ENCODE results near the gene GARNL3.

DNA sequence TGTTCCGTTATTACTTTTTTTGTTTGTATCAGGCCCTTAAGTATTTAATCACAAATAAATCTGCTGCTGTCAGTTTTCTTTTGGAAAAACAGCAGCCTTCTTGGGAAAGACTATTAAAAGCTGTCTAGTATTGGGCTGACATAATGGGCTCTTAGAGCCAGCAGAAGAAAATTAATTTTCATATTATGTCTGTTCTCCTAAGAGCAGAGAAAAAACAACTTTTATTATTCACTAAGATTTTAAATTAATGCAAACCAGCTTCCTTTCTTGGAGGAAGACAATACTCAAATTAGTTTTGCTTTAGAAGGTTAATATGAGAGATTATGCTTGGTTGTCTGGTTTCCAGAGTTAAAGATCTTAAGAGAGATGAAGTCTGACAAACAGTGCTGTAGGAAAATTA lies 30.6 kb upstream of the GARNL3 start:
- TF ChIP-seq, protein P1, sequence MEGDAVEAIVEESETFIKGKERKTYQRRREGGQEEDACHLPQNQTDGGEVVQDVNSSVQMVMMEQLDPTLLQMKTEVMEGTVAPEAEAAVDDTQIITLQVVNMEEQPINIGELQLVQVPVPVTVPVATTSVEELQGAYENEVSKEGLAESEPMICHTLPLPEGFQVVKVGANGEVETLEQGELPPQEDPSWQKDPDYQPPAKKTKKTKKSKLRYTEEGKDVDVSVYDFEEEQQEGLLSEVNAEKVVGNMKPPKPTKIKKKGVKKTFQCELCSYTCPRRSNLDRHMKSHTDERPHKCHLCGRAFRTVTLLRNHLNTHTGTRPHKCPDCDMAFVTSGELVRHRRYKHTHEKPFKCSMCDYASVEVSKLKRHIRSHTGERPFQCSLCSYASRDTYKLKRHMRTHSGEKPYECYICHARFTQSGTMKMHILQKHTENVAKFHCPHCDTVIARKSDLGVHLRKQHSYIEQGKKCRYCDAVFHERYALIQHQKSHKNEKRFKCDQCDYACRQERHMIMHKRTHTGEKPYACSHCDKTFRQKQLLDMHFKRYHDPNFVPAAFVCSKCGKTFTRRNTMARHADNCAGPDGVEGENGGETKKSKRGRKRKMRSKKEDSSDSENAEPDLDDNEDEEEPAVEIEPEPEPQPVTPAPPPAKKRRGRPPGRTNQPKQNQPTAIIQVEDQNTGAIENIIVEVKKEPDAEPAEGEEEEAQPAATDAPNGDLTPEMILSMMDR (IDR thresholded peaks at IDR 0.05; ENCODE audit: poor library complexity, severe bottlenecking), result no peak
- TF ChIP-seq, protein P2, sequence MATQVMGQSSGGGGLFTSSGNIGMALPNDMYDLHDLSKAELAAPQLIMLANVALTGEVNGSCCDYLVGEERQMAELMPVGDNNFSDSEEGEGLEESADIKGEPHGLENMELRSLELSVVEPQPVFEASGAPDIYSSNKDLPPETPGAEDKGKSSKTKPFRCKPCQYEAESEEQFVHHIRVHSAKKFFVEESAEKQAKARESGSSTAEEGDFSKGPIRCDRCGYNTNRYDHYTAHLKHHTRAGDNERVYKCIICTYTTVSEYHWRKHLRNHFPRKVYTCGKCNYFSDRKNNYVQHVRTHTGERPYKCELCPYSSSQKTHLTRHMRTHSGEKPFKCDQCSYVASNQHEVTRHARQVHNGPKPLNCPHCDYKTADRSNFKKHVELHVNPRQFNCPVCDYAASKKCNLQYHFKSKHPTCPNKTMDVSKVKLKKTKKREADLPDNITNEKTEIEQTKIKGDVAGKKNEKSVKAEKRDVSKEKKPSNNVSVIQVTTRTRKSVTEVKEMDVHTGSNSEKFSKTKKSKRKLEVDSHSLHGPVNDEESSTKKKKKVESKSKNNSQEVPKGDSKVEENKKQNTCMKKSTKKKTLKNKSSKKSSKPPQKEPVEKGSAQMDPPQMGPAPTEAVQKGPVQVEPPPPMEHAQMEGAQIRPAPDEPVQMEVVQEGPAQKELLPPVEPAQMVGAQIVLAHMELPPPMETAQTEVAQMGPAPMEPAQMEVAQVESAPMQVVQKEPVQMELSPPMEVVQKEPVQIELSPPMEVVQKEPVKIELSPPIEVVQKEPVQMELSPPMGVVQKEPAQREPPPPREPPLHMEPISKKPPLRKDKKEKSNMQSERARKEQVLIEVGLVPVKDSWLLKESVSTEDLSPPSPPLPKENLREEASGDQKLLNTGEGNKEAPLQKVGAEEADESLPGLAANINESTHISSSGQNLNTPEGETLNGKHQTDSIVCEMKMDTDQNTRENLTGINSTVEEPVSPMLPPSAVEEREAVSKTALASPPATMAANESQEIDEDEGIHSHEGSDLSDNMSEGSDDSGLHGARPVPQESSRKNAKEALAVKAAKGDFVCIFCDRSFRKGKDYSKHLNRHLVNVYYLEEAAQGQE (IDR thresholded peaks at IDR 0.05; ENCODE audit: borderline replicate concordance), result no peak

All from neural cell (in vitro differentiated cells).